ENCODE results near the gene IRF2BPL. TPM values are rescaled to one million over a fixed set of nuclear protein-coding genes. Genes with fewer than 3 reads are reported as not detected.
A peak's percentile ranks its signal among the peaks of the same experiment; 100 is the strongest.

The IRF2BPL gene
- total RNA-seq, 2 experiments from 2014 or later = 70.9 to 71.8 TPM

DNA sequence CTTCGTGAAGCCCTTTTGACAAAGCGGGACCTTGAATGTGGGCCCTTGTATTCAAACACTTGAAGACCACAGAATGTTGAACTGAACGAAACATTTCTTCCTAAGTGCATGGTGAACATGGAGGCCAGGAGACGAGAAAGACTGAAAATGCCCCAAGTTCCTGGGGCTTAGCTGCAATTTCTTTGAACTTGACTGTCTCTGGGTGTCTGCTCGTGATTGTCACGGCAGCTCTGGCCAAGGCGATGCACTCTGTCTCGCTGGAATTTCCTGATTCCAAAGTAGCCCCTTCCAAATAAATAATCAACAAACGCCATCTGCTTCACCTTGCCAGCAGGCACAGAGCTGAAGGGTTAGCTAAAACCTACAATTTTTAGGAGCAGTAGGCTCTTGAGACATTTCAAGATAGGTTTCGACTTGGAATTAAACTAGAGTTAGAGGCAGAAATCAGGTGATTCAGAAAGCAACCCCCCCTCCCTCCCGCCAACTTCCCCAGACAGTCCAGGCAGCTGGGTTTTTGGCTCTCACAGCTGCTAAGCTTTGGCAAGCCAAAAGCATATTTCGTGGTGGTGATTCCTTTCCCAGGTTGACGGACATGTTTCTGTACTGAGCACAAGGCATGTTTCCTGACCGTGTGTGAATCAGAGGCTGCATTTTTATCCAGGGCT, 13.5 kb upstream of the IRF2BPL start:
- no peaks in the 10 kb centered on the region for H3K27me3 Mint-ChIP-seq
- TF ChIP-seq, protein P1, sequence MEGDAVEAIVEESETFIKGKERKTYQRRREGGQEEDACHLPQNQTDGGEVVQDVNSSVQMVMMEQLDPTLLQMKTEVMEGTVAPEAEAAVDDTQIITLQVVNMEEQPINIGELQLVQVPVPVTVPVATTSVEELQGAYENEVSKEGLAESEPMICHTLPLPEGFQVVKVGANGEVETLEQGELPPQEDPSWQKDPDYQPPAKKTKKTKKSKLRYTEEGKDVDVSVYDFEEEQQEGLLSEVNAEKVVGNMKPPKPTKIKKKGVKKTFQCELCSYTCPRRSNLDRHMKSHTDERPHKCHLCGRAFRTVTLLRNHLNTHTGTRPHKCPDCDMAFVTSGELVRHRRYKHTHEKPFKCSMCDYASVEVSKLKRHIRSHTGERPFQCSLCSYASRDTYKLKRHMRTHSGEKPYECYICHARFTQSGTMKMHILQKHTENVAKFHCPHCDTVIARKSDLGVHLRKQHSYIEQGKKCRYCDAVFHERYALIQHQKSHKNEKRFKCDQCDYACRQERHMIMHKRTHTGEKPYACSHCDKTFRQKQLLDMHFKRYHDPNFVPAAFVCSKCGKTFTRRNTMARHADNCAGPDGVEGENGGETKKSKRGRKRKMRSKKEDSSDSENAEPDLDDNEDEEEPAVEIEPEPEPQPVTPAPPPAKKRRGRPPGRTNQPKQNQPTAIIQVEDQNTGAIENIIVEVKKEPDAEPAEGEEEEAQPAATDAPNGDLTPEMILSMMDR (IDR thresholded peaks at IDR 0.05) = no peak
- Histone ChIP-seq H3K36me3 (ENCODE audit: insufficient read depth, low read length) (no peaks in the 10 kb centered on the region), H3K4me3 (ENCODE audit: low read length) (no peak overlapping the region), H3K9me3 (ENCODE audit: control insufficient read depth in 1 of 2, insufficient read depth in 1 of 2, low read length in 2 of 2) (no peaks in the 10 kb centered on the region), H3K27ac (ENCODE audit: low read depth in 1 of 2, low read length in 2 of 2) (peak overlapping the region; percentile 93 to 96), H3K4me1 (ENCODE audit: insufficient read depth, low read length) (peaks cover 90% of the 10 kb centered on the region), H3K27me3 (ENCODE audit: control insufficient read depth in 1 of 2, insufficient read depth in 2 of 2, low read length in 2 of 2) (no peaks in the 10 kb centered on the region)
- ATAC-seq (ENCODE audit: poor library complexity) = no peak
- ChIA-PET POLR2A (interaction anchor here (1.5 to 9.9 kb wide), 4 partner anchors 12 to 112 kb away, joined by 5 to 220 read pairs (median 40); partner anchors contain the start of gene IRF2BPL), CTCF (interaction anchor here (0.5 to 2.8 kb wide), 8 partner anchors 9 to 95 kb away, joined by 3 to 14 read pairs (median 4); no protein-coding TSS in a partner anchor)
- peak overlapping the region; percentile 67 for H3K4me3 Mint-ChIP-seq
- H3K36me3 Mint-ChIP-seq (ENCODE audit: low read depth) = peaks cover 11% of the 10 kb centered on the region
- H3K9me3 Mint-ChIP-seq = no peaks in the 10 kb centered on the region
- H3K4me1 Mint-ChIP-seq (ENCODE audit: low read depth) = peaks cover 95% of the 10 kb centered on the region
- peak overlapping the region; percentile 100 for H3K27ac Mint-ChIP-seq
- intact Hi-C loops (cut with DNase I, micrococcal nuclease) = loop anchor here (5.0 kb wide), 1 partner anchor 55 kb away; the partner anchor contains the start of gene CIPC (in 2 of the 2)
- DNase-seq = peak in 3 of 14 experiments; percentile 37 to 60 (median 51)

DNA sequence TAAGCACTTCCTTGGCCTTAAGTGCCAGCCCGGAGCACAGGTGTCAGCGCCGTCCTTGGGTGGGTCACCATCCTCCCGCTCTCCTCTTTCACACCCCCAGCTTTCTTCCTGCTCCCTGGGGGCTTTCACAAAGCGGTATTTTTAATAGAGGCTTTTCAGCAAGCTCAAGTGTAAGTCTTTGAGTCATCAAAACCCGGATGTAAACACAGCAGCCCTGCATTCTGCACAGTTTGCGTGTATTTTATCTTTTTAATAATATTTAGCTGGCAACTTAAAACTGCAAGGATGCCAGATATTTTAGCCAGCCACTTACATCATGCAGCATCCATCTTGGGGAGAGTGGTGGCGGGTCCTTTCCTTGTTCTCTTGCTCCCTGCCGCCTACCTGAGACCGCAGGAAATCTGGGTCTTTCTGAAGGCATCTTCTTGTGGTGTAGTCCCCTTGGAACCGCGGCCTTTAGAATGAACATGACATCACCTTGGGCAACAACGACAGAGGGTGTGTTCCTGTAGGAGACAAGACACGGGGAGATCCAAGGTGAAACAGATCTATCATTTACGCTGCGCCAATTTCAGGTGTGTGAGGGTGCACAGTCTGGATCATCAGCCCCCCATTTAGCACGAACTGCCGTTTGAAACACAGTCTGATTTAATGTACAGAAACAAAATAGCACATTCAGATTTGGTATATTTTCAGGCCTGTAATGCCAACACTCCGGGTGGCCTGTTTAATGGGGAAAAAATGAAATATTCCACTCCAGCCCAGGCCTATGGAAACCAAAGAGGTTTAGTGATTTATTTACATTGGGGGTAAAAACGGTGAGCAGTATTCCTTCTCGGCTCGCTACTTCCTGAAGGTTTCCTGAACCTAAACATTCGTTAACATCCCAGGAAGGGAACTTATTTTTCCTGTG, 12.5 kb upstream of the IRF2BPL start:
- peaks cover 90% of the 10 kb centered on the region for H3K4me1 ChIP-seq (ENCODE audit: insufficient read depth, low read length)
- no peaks in the 10 kb centered on the region for H3K9me3 ChIP-seq (ENCODE audit: control insufficient read depth in 1 of 2, insufficient read depth in 1 of 2, low read length in 2 of 2)
- ChIA-PET CTCF (interaction anchor here (1.7 to 2.8 kb wide), 5 partner anchors 11 to 128 kb away, joined by 6 to 14 read pairs (median 9); no protein-coding TSS in a partner anchor), POLR2A (interaction anchor here (0.8 to 9.9 kb wide), 19 partner anchors 8 to 132 kb away, joined by 3 to 220 read pairs (median 6); partner anchors contain the start of gene IRF2BPL)
- peaks cover 11% of the 10 kb centered on the region for H3K36me3 Mint-ChIP-seq (ENCODE audit: low read depth)
- TF ChIP-seq, protein P1 (IDR thresholded peaks at IDR 0.05) = no peak
- H3K27ac Mint-ChIP-seq = peak overlapping the region; percentile 100
- H3K27ac ChIP-seq (ENCODE audit: low read depth in 1 of 2, low read length in 2 of 2) = peak overlapping the region; percentile 93 to 96
- no peaks in the 10 kb centered on the region for H3K36me3 ChIP-seq (ENCODE audit: insufficient read depth, low read length)
- peak overlapping the region; percentile 84 for H3K4me3 Mint-ChIP-seq
- peak in 6 of 14 experiments; percentile 19 to 82 (median 60) for DNase-seq
- no peaks in the 10 kb centered on the region for H3K27me3 ChIP-seq (ENCODE audit: control insufficient read depth in 1 of 2, insufficient read depth in 2 of 2, low read length in 2 of 2)
- ATAC-seq (ENCODE audit: poor library complexity) = peak; percentile 35
- H3K27me3 Mint-ChIP-seq = no peaks in the 10 kb centered on the region
- intact Hi-C loops (cut with DNase I, micrococcal nuclease) = loop anchor here (1.0 to 5.0 kb wide), 4 partner anchors 9 to 85 kb away; partner anchors contain the start of genes CIPC (in 2 of the 2) and IRF2BPL (in 1 of the 2)
- no peaks in the 10 kb centered on the region for H3K9me3 Mint-ChIP-seq
- peaks cover 96% of the 10 kb centered on the region for H3K4me1 Mint-ChIP-seq (ENCODE audit: low read depth)
- H3K4me3 ChIP-seq (ENCODE audit: low read length) = peak overlapping the region; percentile 46
